ENCODE results near the gene TMEM201.

Gene TMEM201

GRCh38 chr1:9599741-9600140 lies 11.0 kb downstream of the TMEM201 start:
- DNase-seq (ENCODE audit: extremely low read depth in 1 of 2, low read depth in 1 of 2), result no peak

- DNase-seq (ENCODE audit: extremely low read depth in 1 of 2, low read depth in 1 of 2), result no peak
These were observed 12.4 kb downstream of the TMEM201 start for GRCh38 chr1:9600861-9601834.

GRCh38 chr1:9601942-9602793 lies 13.5 kb downstream of the TMEM201 start:
- DNase-seq (ENCODE audit: extremely low read depth in 1 of 2, low read depth in 1 of 2), result no peak

GRCh38 chr1:9602794-9603167 lies 14.1 kb downstream of the TMEM201 start:
- no peak for DNase-seq (ENCODE audit: extremely low read depth in 1 of 2, low read depth in 1 of 2)

- no peak for DNase-seq (ENCODE audit: extremely low read depth in 1 of 2, low read depth in 1 of 2)
These were observed 14.6 kb downstream of the TMEM201 start for GRCh38 chr1:9603307-9603706.

- DNase-seq (ENCODE audit: extremely low read depth in 1 of 2, low read depth in 1 of 2), result no peak
These were observed 15.3 kb downstream of the TMEM201 start for GRCh38 chr1:9603766-9604753.

DNA sequence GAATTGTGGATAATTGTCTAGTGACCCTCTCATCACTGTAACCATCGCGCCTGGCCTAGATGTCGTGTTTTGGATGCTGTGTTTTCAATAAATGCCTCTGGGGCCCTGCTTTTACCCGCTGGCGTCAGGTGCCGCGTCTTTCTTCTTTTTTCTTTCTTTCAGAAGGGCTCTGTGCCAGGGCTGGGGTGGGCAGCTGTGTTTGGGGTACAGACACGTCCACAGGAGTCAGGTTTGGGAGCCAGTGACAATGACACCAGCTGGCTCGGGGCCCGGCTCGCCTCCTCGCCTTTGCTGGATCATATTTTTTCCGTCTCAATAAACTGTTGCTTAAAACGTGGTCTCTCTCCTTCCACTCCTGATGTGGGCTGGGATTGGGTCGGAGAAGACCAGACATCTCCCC lies 16.1 kb downstream of the TMEM201 start:
- no peak for DNase-seq (ENCODE audit: extremely low read depth in 1 of 2, low read depth in 1 of 2)

GRCh38 chr1:9605946-9606455 lies 17.3 kb downstream of the TMEM201 start:
- DNase-seq (ENCODE audit: extremely low read depth in 1 of 2, low read depth in 1 of 2), result no peak

- no peak for DNase-seq (ENCODE audit: extremely low read depth in 1 of 2, low read depth in 1 of 2)
These were observed 17.7 kb downstream of the TMEM201 start for GRCh38 chr1:9606458-9606857.

DNA sequence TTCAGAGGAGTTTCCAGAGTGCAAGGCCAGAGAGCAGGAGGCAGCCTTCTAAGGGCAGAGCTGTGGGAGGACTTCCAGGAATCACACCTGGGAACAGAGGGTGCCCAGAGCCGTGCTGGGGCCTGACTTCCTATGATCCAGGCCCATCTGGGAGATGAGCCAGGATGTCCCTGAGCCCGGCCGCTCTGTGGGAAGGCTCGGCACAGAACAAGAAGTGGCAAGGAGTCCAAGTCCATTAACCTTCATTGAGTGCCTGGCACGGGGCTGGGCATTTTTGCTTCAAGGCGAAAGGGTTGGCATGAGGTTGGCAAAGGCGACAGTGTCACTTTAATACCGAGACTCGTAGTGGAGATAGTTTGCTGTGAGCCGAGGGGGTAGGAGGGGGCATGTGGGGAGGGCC lies 18.2 kb downstream of the TMEM201 start:
- DNase-seq (ENCODE audit: extremely low read depth in 1 of 2, low read depth in 1 of 2), result no peak

DNA sequence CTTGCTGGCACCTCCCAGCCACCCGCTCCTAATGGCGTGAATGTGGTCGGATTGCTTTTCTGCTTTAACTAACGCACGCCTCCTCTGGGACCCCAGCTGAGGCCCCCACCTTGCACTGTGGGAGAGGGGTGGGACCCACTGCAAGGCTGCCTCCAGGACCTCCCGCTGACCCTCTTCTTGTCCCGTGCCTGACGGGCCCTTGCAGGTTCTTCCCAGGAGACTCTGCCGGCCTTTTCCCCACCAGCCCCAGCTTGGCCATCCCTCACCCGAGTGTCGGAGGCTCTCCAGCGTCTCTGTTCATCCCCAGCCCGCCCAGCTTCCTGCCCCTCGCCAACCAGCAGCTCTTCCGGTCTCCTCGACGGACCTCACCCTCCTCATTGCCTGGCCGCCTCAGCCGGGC lies 18.6 kb downstream of the TMEM201 start:
- DNase-seq (ENCODE audit: extremely low read depth in 1 of 2, low read depth in 1 of 2), result no peak

DNA sequence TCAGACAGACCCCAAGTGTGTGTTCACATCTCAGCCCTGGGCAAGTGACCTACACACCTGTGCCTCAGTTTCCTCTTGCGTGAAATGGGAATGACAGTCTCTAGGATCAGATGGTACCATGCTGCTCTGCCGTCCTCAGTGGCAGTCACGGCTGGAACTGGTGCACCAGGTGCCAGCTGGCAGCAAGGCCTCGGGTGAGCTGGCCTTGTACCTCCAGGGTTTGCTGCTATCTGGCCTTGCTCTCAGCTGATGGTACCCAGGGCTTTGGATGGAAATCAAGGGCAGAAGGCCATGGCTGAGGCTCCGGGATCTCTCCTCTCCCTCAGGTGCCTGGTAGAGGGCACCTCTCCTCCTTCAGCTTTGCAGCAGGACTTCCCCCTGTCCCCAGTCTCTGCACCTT lies 21.3 kb downstream of the TMEM201 start:
- DNase-seq (ENCODE audit: extremely low read depth in 1 of 2, low read depth in 1 of 2), result no peak

GRCh38 chr1:9610548-9610947 lies 21.8 kb downstream of the TMEM201 start:
- no peak for DNase-seq (ENCODE audit: extremely low read depth in 1 of 2, low read depth in 1 of 2)

GRCh38 chr1:9611716-9612115 lies 23.0 kb downstream of the TMEM201 start:
- DNase-seq (ENCODE audit: extremely low read depth in 1 of 2, low read depth in 1 of 2), result no peak

DNA sequence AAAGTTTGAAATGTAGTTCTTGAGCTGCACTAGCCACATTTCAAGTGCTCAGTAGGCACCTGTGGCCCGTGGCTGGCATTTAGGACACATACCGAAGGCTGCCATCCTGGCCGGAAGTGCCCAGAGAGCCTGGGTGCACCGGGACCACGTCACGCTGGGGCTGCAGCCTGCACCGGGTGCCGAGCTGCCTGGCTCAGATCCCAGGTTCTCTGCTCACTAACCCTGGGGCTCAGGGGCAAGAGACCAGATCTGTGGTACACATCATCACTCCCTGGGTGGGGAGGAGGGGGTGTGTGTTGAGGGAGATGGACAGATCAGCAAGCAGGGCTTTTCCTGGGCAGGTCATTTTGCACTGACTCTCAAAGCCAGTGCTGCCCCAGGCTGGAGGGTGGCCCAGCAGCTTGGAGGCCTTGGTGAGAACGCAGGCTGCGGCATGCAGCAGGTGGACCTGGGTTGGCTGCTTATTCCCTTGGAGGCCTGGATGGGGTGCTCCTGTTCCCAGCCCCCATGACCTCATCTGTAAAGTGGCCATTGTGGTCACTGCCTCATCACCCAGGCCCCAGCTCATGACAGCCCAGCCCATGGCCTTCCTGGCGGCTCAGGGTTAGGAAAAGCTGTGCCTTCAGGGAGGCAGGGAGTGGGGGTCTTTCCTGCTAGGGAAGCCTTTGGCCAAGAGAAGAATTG lies 23.6 kb downstream of the TMEM201 start:
- DNase-seq (ENCODE audit: extremely low read depth in 1 of 2, low read depth in 1 of 2), result no peak

GRCh38 chr1:9612871-9613624 lies 24.3 kb downstream of the TMEM201 start:
- no peak for DNase-seq (ENCODE audit: extremely low read depth in 1 of 2, low read depth in 1 of 2)

- DNase-seq (ENCODE audit: extremely low read depth in 1 of 2, low read depth in 1 of 2), result no peak
These were observed 25.1 kb downstream of the TMEM201 start for GRCh38 chr1:9613625-9614299.

DNA sequence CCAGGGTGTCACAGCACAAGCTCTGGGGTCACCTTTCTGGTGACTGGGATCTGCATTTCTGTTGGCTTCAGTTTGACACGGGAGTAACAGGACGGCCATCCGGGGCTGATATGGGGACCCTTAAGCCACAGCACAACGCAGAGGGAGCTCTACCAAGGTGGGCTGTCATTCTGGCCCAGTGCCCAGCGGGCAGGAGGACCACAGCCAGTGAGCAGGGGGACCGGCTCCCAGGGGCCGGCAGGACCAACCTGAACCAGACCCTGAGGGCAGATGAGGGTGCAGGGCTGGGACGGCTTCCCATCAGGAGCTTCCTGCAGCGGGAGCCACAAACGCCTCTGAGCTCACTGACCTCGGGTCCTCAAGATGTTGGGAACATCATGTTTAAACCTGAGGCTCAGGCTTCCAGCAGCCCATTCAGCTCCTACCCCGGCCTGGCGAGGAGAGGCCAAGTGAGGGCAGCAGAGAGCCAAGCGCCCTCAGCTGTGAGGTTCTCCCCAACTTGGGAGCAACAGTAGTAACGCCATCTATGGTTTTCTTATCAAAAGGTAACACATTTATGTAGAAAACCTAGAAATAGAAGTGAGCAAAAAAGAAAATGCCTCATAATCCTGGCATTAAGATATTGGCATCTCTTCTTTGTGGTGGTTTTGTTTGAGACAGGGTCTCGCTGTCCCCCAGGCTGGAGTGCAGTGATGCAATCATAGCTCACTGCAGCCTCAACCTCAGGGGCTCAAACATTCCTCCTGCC lies 26.8 kb downstream of the TMEM201 start:
- DNase-seq (ENCODE audit: extremely low read depth in 1 of 2, low read depth in 1 of 2), result peak in 1 of 2 donors; percentile 35
